ENCODE results near the gene ARHGAP11A. TPM values are rescaled to one million over a fixed set of nuclear protein-coding genes. Genes with fewer than 3 reads are reported as not detected.

Gene ARHGAP11A
- total RNA-seq, 2 experiments from 2014 or later = 50.5 to 134 TPM

- TF ChIP-seq CTCF (conservative IDR thresholded peaks at IDR 0.05; ENCODE audit: low read length) (no peak), EZH2phosphoT487 (IDR thresholded peaks at IDR 0.05; ENCODE audit: borderline replicate concordance, low read depth, low read length) (no peak)
- no TSS peak for BruUV-seq (replicated peaks)
- intact Hi-C loops (cut with micrococcal nuclease; ENCODE audit: unreplicated experiment) = no loop called here
- no peaks in the 10 kb centered on the region for H3K36me3 ChIP-seq (ENCODE audit: insufficient read depth, low read length)
- H3K4me3 ChIP-seq (ENCODE audit: low read depth, low read length, poor library complexity, severe bottlenecking) = no peak overlapping the region
- POLR2A ChIA-PET = no interaction called here
- no peaks in the 10 kb centered on the region for H3K9me2 ChIP-seq (ENCODE audit: insufficient read depth, low read length)
- H4K20me1 ChIP-seq (ENCODE audit: insufficient read depth, low read length) = no peaks in the 10 kb centered on the region
- no peak overlapping the region for H3K4me2 ChIP-seq (ENCODE audit: low read length)
- H2AFZ ChIP-seq (ENCODE audit: low read length) = no peak overlapping the region
- H3K27ac ChIP-seq (ENCODE audit: low read depth, low read length, poor library complexity, severe bottlenecking) = no peak overlapping the region
- no peaks in the 10 kb centered on the region for H3K79me2 ChIP-seq (ENCODE audit: insufficient read depth, low read depth, low read length)
- H3K9me3 ChIP-seq (ENCODE audit: low read length) = no peaks in the 10 kb centered on the region
- CTCF ChIA-PET (ENCODE audit: unreplicated experiment) = no interaction called here
- DNase-seq (ENCODE audit: low spot score) = no peak
- no peaks in the 10 kb centered on the region for H3K4me1 ChIP-seq (ENCODE audit: insufficient read depth, low read length, poor library complexity, severe bottlenecking)
Observed at GRCh38 chr15:32676169-32676568, 60.9 kb downstream of the ARHGAP11A start.

GRCh38 chr15:32677238-32677750 is 62.0 kb downstream of the ARHGAP11A start:
- no peak overlapping the region for H3K4me3 ChIP-seq (ENCODE audit: low read depth, low read length, poor library complexity, severe bottlenecking)
- H3K4me1 ChIP-seq (ENCODE audit: insufficient read depth, low read length, poor library complexity, severe bottlenecking) = no peaks in the 10 kb centered on the region
- no peak overlapping the region for H3K27ac ChIP-seq (ENCODE audit: low read depth, low read length, poor library complexity, severe bottlenecking)
- H3K9me2 ChIP-seq (ENCODE audit: insufficient read depth, low read length) = no peaks in the 10 kb centered on the region
- no TSS peak for BruUV-seq (replicated peaks)
- no peaks in the 10 kb centered on the region for H3K79me2 ChIP-seq (ENCODE audit: insufficient read depth, low read depth, low read length)
- H2AFZ ChIP-seq (ENCODE audit: low read length) = no peak overlapping the region
- intact Hi-C loops (cut with micrococcal nuclease; ENCODE audit: unreplicated experiment) = no loop called here
- DNase-seq (ENCODE audit: low spot score) = no peak
- H3K4me2 ChIP-seq (ENCODE audit: low read length) = no peak overlapping the region
- H3K9me3 ChIP-seq (ENCODE audit: low read length) = no peaks in the 10 kb centered on the region
- H3K36me3 ChIP-seq (ENCODE audit: insufficient read depth, low read length) = no peaks in the 10 kb centered on the region
- TF ChIP-seq CTCF (conservative IDR thresholded peaks at IDR 0.05; ENCODE audit: low read length) = no peak
- TF ChIP-seq EZH2phosphoT487 (IDR thresholded peaks at IDR 0.05; ENCODE audit: borderline replicate concordance, low read depth, low read length) = no peak
- POLR2A ChIA-PET = no interaction called here
- CTCF ChIA-PET (ENCODE audit: unreplicated experiment) = no interaction called here
- no peaks in the 10 kb centered on the region for H4K20me1 ChIP-seq (ENCODE audit: insufficient read depth, low read length)

GRCh38 chr15:32679298-32679690 is 64.0 kb downstream of the ARHGAP11A start:
- no peak for DNase-seq (ENCODE audit: low spot score)
- Histone ChIP-seq H3K4me2 (ENCODE audit: low read length) (no peak overlapping the region), H3K27ac (ENCODE audit: low read depth, low read length, poor library complexity, severe bottlenecking) (no peak overlapping the region), H3K36me3 (ENCODE audit: insufficient read depth, low read length) (no peaks in the 10 kb centered on the region), H3K9me2 (ENCODE audit: insufficient read depth, low read length) (no peaks in the 10 kb centered on the region), H2AFZ (ENCODE audit: low read length) (no peak overlapping the region), H3K9me3 (ENCODE audit: low read length) (no peaks in the 10 kb centered on the region), H3K4me3 (ENCODE audit: low read depth, low read length, poor library complexity, severe bottlenecking) (no peak overlapping the region), H3K79me2 (ENCODE audit: insufficient read depth, low read depth, low read length) (no peaks in the 10 kb centered on the region), H4K20me1 (ENCODE audit: insufficient read depth, low read length) (no peaks in the 10 kb centered on the region), H3K4me1 (ENCODE audit: insufficient read depth, low read length, poor library complexity, severe bottlenecking) (no peaks in the 10 kb centered on the region)
- TF ChIP-seq CTCF (conservative IDR thresholded peaks at IDR 0.05; ENCODE audit: low read length) (no peak), EZH2phosphoT487 (IDR thresholded peaks at IDR 0.05; ENCODE audit: borderline replicate concordance, low read depth, low read length) (no peak)
- CTCF ChIA-PET (ENCODE audit: unreplicated experiment) = no interaction called here
- intact Hi-C loops (cut with micrococcal nuclease; ENCODE audit: unreplicated experiment) = no loop called here
- POLR2A ChIA-PET = interaction anchor here (0.7 kb wide), 1 partner anchor 16 kb away, joined by 4 read pairs; no protein-coding TSS in a partner anchor
- BruUV-seq (replicated peaks) = no TSS peak

Measured in OCI-LY7 (cell line).